GM19372 (cell line): Measurements from ENCODE around the gene DTX3.
"Not testable (repeated sequence)": the region's sequence is repeated elsewhere in the genome, so short reads cannot be mapped to it uniquely, and the experiment has no call there.

Experiments
- ATAC-seq: cut with Tn5 transposase; IDR thresholded peaks from one replicate; pipeline ENCODE4 v1.9.1; 2021; ENCODE audit warnings: mild to moderate bottlenecking, low read depth, moderate library complexity; ENCODE audit not compliant: unreplicated experiment

Gene DTX3

DNA sequence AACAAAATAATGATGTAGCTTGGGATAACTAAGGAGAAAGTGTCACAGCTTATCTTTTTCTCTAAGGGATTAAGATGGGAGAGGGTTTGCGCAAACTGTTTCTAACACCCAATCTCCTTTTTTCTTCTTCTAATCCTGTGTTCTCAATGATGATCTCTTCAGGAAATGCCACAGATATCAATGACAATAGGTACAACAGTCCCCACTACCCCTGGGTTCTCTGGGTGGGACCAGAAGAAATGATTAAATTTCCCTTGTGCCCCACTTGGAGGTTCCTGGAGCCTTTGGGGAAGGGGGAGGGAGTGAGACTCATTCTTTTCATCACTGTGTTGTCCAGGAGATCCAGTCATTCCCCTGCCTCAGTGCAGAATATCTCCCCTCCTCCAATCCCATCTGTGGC lies 22.2 kb upstream of the DTX3 start:
- no peak for ATAC-seq

DNA sequence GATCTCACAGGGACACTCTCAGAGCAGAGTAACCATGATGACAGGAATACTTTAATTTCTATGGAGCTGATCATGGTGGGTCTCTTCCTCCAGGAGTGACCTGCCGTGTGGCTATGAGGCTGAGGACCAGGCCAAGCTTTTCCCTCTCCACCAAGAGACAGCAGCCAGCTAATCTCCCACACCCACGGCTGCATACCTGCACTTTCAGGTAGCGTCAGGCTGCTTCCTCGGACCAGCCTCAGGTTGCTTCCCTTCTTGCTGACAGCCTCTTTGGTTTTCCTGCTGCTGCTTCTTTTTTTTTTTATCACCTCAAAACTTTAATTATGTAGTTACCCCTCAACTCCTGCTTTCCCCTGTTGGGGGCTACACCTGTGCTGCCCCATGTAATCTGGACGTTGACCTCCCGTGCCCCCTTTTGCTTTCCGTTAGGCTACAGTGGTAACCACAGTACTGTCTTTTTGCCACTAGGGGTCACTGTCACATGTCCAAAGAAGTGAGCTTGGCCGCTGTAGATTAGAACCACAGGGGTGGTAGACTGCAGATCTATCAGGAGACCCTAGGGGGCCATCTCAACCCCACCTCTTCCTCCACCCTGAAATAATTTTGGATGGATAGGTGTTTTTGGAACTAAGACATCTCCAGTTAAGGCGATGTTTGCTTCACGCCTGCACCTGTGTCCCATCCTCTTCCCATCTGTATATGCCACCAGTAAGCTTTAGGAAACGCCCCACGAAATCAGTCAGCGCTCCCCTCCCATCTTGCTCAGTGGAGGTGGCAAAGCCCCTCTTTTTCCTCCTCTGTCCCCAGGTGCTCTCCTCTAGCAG lies 21.4 kb upstream of the DTX3 start:
- peak; percentile 98 for ATAC-seq

DNA sequence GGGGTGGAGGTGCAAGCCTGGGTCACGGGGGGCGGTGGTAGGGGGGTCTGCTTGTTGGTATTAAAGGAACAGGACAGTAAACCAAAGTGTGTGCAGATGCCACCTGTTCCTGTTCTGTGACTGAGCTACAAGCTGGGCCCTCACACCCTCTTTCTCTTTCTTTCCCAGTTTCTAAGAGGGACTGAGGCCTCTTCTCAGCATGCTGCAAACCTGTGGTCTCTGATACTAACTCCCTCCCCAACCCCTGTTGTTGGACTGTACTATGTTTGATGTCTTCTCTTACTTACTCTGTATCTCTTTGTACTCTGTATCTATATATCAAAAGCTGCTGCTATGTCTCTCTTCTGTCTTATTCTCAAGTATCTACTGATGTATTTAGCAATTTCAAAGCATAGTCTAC lies 20.6 kb upstream of the DTX3 start:
- no peak for ATAC-seq

DNA sequence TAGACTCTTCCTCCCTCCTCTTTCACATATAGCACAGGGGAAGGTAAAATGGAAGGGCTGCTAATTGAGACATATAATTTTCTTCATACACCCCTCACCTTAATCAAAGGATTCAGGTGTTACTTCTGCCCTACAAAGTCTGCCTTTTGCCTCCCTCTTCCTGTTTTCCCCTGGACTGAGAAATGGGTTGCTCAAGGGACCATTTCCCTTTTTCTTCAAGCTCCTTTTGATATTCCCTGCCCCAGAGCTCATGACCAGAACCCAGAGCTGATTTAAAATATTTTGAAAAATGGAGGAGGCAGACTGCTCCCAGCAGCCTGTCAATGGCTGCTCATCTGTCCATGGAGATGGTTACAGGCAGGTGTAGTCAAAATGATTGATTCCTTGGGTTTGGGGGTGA lies 19.9 kb upstream of the DTX3 start:
- ATAC-seq: no peak

DNA sequence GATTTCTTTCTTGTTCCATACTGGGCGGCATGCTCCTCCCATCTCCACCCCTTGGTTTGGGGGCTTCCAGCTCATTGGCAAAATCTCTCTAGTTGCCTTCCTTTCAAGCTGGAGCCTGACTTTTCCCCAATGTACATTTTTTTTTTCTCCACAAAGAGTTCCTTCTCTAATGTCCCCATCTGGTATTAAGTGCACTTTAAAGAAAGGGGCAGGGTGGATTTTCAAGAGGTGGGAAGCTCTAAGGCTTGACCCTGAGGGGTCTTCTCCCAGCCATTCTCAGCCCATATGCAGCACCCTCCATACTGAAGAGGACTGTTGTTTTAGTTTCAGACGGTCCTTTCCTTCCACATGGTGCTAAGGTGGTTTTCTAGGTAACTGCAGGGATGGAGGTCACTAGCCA lies 19.5 kb upstream of the DTX3 start:
- no peak for ATAC-seq

DNA sequence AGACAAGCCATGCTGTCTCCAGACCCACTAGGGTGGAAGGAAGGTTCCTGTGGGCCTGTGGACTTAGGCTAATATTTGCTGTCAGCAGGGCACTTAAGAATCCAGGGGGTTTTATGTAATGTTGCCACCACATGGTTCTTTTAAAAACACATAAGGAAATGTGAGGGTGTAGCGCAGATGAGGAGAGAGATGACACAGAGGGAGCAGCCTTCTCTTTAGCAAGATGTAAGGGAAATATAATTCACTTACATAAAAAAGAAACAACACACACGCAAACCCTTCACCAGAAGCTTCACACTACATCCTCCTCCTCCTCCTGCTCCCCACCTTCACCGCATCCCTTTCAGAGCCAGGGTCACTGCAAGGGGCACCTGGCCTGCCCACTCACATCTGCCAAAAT lies 18.5 kb upstream of the DTX3 start:
- no peak for ATAC-seq

DNA sequence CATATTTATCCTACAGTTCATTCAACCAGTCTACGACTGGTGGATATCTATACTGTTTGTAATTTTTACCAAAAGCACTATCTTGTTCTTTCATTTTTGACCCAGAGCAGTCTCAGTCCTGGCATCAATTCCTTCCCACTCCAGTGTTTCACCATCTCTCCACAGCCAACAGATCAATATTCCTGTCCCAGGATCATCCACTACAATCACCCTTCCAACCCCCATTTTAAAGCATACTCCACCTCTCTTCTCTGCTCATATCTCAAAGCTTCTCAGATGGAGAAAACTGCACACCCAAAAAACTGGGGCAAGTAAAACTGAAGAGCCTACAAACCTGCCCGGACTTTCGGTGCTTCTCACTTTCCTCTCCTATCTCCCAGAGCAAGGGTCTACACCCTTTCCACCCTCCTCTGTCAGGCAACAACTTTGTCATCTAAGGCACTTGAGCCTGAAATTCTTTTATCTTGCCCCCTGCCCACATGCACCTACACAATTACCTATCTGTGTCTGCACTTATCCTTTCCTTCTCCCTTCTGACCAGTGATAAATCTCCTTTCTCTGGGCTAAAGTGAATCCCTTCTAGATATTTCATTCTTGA lies 17.7 kb upstream of the DTX3 start:
- no peak for ATAC-seq

DNA sequence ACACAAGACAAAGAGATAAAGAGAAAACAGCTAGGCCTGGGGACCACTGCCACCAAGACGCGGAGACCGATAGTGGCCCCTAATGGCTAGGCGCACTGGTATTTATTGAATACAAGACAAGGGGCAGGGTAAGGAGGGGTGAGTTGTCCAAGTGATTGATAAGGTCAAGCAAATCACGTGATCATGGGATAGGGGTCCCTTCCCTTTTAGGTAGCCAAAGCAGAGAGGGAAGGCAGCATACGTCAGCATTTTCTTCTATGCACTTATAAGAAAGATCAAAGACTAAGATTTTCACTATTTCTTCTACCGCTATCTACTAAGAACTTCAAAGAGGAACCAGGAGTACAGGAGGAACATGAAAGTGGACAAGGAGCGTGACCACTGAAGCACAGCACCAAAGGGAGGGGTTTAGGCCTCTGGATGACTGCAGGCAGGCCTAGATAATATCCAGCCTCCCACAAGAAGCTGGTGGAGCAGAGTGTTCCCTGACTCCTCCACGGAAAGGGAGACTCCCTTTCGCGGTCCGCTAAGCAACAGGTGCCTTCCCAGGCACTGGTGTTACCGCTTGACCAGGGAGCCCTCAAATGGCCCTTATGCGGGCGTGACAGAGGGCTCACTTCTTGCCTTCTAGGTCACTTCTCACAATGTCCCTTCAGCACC lies 15.5 kb upstream of the DTX3 start:
- ATAC-seq: not testable (repeated sequence)

DNA sequence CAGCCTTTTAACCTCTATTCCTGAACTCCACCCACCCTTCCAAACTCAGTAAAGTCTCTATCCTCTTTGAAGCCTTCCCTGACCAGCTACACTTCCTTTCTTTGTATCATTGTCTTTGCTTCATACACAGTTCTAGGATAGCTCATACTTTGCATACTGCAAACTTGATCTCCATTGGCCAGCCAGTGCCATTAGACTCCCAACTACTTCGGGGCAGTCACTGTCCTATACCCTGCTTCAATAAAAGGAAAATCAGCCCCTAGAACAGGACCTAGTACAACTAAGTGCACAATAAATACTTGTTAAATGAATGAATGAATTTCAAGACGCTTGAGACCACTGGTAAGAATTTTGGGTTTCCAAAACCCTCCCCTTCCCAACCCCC lies 14.2 kb upstream of the DTX3 start:
- ATAC-seq: no peak

DNA sequence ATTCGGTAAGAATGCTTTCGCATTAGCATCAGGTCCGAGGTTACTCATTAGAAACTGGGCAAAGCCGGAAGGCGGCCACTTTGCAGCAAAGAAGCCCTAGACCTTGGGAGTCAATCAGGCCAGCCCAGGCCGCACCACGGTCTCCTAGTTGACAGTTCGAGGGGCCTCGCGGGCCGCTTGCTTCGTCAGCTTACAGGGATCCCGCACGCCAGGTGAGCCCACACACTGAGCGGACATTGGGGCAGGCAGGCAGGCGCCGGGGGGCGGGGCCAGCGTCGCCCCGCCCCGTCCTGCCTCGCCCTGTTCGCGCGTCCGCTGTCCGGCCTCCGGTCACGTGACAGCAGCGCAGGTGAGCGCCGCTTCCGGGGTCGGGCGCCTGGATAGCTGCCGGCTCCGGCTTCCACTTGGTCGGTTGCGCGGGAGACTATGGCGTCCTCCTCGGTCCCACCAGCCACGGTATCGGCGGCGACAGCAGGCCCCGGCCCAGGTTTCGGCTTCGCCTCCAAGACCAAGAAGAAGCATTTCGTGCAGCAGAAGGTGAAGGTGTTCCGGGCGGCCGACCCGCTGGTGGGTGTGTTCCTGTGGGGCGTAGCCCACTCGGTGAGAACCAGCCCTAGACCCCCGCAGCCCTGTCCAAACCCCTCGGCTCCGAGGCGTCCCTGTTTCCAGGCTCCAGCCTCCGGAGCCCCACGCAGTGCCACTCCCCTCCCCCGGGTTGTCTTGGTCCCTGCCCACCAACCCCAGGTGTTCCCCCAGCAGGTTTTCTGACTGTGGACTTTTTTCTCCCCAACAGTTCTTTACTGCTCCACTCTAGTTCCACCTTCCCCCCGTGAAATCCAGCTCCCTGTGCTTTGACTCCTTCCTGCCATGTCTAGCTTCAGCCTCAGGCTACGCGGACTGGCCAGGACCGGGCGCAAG lies 13.5 kb upstream of the DTX3 start, which contains the start of gene PIP4K2C:
TSS of gene PIP4K2C (plus strand) at position 329 of the 918 bp plus-strand sequence. CDS start at position 427, 98 bp downstream.
- ATAC-seq: peak; percentile 98

DNA sequence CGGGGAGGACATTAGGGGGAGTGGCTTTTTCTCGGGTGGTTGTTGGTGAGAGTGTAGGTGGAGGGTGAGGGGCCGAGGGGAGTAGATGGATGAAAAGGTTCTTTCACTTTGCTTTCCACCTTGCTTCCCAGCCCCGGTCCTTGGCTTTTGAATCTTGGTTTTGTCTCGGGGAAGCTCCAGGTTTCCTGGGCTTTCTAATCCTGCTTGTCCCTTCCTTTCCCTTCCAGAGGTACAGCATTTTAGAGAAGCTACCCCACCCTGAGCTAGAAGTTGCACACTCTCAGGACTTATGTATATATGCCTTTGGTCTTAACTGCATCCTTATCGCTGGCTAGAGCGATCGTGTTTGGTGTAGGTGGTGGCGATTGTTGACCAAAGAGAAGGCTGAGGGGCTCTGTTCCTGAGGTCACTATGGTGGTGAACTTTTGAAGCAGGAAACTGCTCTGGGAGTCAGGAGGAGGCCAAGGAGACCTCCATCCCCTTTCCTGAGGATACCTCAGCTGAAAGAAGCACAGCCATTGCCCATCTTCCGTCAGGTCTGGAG lies 12.8 kb upstream of the DTX3 start:
- no peak for ATAC-seq

DNA sequence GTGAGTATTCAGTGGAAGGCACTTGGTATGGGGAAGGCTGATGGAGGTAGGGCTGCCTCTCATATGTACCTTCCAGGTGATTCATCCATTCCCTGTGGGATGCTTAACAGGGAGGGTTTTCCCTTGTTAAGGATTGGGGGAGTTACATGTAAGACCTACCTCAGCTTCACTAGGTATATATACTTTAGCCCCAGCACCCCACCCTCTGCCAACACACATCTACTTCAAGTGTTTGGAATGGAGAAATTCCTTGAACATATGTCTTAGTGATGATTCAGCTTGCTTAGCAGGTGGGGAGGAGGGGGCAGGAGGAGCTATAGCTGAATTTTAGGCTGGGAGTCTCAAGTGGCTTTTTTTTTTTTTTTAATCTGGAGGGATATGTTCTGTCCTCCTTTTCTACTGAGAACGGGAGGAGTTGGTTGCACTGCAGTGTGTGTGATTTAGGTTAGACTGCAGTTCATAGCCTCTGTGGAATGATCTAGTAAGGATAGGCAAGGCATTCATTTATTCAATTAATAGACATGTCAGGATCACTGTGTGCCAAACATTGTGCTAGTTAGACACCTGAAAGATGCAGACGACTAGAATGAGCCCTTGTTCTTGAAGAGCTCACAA lies 12.0 kb upstream of the DTX3 start:
- no peak for ATAC-seq

DNA sequence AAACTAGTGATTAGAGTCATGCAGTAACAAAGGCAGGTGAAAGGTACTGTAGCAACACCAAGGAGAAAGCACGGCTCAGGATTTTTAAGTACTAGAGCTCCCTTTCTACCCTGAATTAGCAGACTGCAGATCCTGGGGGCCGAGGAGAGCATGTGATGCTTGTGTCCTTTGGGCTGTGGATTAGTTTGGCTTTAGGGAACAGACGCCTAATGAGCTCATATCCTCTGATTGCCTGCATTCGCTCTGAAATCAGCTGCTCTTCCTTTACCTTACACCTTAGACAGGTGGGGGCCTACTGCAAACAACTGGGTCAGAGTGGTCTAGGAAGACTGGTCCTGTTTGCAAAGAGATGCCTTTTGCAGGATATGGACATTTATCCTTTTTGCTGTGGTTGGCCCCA lies 11.4 kb upstream of the DTX3 start:
- ATAC-seq: no peak

DNA sequence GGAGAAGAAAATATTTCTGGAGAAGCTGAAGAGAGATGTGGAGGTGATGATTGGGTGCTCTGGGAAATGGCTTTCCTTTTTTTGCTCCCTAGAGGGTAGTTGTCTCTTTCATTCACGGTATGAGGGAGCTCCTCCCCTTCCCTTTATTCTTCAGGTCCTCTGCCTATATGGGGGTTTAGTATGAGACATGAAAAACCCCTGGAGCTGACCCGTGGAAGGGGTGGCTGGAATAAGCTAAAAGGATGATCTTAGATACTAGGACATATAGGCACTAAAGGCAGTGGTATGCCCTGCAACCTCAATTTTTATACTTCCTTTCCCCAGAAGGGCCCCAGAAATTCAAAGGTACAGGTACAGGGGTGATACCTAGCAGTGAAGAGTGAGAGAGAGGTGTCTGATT lies 4.2 kb upstream of the DTX3 start:
- ATAC-seq: no peak

DNA sequence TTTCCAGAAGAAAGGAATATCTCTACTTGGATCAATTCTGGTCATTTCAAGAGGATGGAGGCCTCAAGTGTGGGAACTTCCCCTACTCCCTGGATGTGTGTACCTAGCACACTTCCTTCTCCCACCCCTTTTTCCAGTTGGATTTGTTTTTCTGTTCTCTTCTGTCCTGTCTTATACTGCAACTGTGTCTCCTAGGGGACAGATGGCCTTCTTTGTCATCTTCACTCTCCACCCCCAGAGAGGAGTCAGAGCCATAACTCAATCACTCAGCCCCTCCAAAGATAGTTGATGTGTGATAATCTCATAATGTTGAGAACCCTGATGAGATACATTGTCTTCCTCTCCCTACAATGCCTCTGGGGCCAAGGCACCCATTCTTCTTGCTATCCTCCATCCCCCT lies 2.1 kb upstream of the DTX3 start:
- no peak for ATAC-seq

DNA sequence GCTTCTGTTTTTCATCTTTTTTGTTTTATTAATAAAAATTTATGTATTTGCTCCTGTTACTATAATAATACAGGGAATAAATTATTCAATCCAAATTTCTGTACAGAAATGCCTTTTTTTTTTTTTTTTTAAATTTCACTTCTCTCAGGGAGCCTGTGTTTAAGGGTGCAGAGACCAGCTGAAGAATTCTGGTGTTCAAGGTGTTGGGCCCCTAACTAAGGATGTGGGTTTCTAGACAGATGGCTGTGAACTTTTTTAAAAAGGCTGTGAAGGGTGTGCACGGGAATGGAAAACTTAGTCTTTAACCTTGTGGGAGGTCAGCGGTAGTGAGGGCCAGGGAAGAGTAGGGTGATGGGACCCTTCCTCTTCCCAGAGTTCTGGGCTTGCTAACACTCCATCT lies 1.3 kb upstream of the DTX3 start:
- ATAC-seq: no peak

DNA sequence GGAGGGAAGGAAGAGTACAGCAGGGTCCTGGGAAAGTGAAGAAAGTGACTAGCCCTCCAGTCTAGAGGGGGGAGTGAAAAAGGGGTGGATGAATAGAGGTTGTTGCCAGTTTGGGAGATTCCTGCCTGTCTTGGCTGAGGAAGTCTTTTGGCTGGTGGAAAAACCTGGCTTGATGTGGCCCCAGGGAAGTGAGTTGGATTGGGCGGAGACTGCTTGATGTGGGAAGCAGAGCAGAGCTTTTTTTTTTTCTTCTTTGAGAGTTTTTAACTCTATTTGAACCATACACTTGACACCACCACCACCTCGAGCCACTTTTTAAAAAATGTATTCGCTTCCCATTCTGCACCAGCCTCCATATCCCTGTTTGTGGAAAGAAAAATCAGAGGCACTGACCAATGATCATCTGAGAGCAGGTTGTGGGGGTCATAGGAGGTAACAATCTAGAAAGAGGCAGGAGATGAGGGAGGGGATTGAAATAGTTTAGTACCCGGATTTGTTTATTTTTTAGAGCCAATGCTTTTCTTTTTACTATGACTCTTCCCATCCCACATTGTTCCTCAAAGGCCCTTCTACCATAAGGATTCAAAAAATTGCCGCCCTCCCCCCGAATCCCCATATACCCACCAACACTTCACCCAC lies 690 bp upstream of the DTX3 start:
- no peak for ATAC-seq

DNA sequence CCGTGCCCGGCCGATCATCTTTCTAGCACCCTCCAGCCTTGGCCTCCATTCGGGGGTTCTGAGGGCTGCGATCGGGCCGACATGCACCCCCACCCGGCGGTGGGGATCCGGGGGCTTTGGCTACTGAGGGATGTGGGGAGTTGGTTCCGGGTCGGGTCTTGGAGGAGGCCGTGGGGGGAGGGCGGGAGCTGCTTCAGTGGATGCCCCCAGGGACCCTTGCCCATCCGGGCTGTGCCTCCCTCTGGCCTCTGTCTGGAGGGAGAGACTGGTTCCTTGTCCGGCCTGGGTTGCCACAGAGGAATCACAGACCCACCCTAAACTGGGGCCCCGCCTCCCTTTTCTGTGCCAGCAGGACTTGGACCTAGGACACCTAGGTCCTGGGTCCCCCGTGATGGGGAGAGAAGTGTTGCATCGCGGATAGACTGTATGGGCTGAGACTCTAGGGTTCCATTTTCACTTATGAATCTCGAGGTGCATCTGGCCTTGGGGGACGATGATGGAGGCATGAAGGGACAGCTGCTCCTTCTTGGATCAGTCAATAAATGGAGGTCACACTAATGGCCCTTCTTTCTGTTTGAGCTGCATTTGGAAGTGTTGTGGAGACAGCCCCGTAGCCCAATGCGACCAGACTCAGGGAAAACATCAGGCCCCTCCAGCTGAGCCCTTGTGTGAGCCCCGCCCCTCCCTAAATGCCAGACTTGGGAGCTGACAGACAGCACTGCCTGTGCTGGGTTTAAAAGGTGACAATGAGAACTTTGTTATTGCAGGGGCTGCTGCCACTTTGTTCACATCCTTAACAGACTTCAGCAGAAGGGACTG lies 577 bp downstream of the DTX3 start:
- no peak for ATAC-seq
